HFF-Myc (cell line): ENCODE data around the gene EMILIN2.

Experiments used
- DNase-seq: peaks from one replicate; pipeline ENCODE4 v3.0.0-alpha.2; 2011; ENCODE audit warnings: low read depth; ENCODE audit errors: extremely low read depth
- H3K4me3 ChIP-seq: replicated peaks from 2 replicates; pipeline ENCODE4 v1.5.1; 2011; ENCODE audit warnings: low read depth, mild to moderate bottlenecking, control low read depth, low read length
- TF ChIP-seq, protein P1 (sequence below): IDR thresholded peaks from 2 replicates; pipeline ENCODE4 v1.5.1; 2012; ENCODE audit warnings: mild to moderate bottlenecking, low read depth, low read length, control low read depth; ENCODE audit errors: missing control alignments

Gene EMILIN2

DNA sequence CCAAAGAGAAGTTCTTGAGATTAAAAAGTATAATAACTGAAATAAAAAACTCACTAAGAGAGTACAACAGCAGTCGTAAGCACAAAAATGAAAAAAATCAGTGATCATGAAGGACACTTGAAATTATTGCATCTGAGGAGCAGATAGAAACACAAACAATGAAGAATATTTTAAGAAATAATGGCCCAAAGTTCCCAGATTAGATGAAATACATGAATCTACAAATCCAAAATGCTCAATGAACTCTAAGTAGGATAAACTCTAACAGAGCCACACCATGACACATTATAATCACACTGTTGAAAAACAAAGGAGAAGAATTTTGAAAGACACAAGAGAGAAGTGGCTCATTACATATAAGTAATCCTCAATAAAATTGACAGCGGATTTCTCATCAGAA, 31.9 kb upstream of the EMILIN2 start:
- DNase-seq = no peak
- TF ChIP-seq, protein P1, sequence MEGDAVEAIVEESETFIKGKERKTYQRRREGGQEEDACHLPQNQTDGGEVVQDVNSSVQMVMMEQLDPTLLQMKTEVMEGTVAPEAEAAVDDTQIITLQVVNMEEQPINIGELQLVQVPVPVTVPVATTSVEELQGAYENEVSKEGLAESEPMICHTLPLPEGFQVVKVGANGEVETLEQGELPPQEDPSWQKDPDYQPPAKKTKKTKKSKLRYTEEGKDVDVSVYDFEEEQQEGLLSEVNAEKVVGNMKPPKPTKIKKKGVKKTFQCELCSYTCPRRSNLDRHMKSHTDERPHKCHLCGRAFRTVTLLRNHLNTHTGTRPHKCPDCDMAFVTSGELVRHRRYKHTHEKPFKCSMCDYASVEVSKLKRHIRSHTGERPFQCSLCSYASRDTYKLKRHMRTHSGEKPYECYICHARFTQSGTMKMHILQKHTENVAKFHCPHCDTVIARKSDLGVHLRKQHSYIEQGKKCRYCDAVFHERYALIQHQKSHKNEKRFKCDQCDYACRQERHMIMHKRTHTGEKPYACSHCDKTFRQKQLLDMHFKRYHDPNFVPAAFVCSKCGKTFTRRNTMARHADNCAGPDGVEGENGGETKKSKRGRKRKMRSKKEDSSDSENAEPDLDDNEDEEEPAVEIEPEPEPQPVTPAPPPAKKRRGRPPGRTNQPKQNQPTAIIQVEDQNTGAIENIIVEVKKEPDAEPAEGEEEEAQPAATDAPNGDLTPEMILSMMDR = no peak
- H3K4me3 ChIP-seq = no peak overlapping the region

DNA sequence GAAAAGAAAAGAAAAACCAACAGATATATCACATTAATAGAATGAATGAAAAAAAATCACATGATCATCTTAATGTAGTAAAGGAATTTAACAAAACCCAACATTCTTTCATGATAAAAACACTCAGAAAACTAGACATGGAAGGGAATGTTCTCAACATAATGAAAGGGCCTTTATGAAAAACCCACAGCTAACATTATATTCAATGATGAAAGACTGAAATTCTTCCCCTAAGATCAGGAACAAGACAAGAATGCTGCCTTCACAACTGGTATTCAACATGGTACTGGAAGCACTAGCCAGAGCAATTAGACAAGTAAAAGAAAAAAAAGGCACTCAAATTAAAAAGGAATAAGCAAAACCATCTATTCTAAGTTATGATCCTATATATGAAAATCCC, 28.5 kb upstream of the EMILIN2 start:
- TF ChIP-seq, protein P1 = no peak
- H3K4me3 ChIP-seq = no peak overlapping the region
- no peak for DNase-seq

DNA sequence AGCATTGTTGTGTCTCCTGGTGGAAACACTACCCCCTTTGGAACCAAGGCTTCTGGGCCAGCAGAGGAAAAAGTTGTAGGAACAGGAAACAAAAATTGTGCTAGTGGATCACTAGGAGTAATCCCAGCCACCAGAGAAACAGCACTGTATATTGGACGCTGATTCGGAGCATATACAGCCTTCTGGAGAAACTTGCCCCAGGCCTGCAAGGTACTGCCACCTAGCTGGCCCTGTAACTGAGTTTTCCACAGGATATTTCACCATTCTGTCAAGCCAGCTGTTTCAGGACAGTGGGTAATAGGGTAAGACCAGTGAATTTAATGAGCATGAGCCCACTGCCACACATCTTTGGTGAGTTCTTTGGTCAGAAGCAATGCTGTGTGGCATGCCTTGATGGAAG, 25.1 kb upstream of the EMILIN2 start:
- TF ChIP-seq, protein P1 = no peak

DNA sequence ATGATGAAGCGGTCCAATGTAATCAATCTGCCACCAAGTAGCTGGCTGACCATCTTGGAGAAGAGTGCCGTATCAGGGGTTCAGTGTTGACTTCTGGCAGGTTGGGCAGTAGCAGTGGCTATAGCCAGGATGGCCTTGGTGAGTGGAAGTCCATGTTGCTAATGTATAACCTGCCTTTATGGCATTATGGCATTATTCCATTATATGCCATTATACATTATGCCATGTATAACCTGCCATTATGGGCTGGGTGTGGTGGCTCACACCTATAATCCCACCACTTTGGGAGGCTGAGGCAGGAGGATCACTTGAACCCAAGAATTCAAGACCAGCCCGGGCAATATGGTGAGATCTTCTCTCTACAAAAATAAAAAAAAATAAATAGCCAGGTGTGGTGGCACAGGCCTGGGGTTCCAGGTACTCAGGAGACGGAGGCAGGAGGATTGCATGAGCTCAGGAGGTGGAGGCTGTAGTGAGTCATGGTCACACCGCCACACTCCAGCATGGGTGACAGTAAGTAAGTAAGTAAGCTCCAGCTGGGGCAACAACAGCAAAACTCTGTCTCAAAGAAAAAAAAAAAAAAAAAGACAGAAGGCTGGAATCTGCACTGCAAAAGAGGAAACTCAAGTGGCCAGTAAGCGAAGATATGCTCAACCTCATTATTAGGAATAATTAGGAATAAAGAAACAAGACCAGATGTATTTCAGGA, 24.4 kb upstream of the EMILIN2 start:
- no peak for DNase-seq
- TF ChIP-seq, protein P1 = no peak
- H3K4me3 ChIP-seq = no peak overlapping the region

More for the DNA sequence above, 25.1 kb upstream of the EMILIN2 start:
- DNase-seq = no peak
- H3K4me3 ChIP-seq = no peak overlapping the region

DNA sequence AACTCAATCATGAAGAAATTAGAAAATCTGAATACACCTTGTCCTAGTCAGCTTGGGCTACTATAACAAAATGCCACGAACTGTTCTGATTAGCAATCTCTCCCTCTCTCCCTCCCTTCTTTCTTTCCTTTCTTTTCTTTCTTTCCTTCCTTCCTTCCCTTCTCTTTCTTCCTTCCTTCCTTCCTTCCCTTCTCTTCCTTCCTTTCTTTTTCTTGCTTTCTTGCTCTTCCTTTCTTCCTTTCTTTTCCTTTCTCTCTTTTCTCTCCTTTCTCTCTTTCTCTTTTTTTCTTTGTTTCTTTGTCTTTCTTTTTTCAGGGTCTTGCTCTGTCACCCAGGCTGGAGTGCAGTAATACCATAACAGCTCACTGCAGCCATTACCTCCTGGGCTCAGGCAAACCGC, 23.6 kb upstream of the EMILIN2 start:
- no peak for DNase-seq
- H3K4me3 ChIP-seq = no peak overlapping the region
- TF ChIP-seq, protein P1 = no peak

DNA sequence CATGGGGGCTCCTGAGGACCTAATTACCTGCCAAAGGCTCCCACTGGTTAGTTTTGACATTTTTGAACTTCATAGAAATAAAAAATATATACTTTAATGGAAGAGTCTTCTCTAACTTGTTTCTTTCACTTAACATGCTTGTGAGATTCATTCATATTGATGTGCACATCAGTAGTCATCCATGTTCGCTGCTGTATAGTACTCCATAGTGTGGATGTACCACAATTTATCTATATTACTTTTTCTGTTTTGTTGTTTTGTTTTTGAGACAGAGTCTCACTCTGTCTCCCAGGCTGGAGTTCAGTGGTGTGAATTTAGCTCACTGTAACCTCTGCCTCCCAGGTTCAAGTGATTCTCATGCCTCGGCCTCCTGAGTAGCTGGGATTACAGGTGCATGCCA, 22.8 kb upstream of the EMILIN2 start:
- no peak for DNase-seq
- TF ChIP-seq, protein P1 = no peak
- H3K4me3 ChIP-seq = no peak overlapping the region

DNA sequence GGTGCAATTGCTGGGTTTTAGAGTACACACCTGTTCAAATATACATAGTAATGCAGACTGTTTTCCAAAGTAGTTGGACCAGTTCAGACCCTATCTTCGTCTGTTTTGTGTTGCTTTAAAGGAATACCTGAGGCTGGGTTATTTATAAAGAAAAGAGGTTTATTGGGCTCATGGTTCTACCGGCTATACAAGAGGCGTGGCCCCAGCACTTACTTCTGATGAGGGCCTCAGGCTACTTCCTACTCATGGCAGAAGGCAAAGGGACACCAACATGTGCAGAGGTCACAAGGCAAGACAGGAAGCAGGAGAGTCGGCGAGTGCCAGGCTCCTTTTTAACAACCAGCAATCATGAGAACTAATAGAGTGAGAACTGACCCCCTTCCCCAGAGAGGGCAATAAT, 21.9 kb upstream of the EMILIN2 start:
- TF ChIP-seq, protein P1 = no peak
- no peak for DNase-seq
- H3K4me3 ChIP-seq = no peak overlapping the region
